Measurements from ENCODE around the gene ZNF662.

- TF ChIP-seq, protein P1, sequence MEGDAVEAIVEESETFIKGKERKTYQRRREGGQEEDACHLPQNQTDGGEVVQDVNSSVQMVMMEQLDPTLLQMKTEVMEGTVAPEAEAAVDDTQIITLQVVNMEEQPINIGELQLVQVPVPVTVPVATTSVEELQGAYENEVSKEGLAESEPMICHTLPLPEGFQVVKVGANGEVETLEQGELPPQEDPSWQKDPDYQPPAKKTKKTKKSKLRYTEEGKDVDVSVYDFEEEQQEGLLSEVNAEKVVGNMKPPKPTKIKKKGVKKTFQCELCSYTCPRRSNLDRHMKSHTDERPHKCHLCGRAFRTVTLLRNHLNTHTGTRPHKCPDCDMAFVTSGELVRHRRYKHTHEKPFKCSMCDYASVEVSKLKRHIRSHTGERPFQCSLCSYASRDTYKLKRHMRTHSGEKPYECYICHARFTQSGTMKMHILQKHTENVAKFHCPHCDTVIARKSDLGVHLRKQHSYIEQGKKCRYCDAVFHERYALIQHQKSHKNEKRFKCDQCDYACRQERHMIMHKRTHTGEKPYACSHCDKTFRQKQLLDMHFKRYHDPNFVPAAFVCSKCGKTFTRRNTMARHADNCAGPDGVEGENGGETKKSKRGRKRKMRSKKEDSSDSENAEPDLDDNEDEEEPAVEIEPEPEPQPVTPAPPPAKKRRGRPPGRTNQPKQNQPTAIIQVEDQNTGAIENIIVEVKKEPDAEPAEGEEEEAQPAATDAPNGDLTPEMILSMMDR (IDR thresholded peaks at IDR 0.05) = no peak
- TF ChIP-seq POLR2AphosphoS5 (IDR thresholded peaks at IDR 0.05) = no peak
- TF ChIP-seq EP300 (IDR thresholded peaks at IDR 0.05) = no peak
- TF ChIP-seq POLR2A (IDR thresholded peaks at IDR 0.05) = no peak
Measured at GRCh38 chr3:42957573-42957972, 51.6 kb downstream of the ZNF662 start.
